GM19239 (cell line): ENCODE data around the gene HBG1.
"Not testable (repeated sequence)": the region's sequence is repeated elsewhere in the genome, so short reads cannot be mapped to it uniquely, and the experiment has no call there.

ENCODE experiments used
- DNase-seq: peaks from one replicate; pipeline ENCODE4 v3.0.0; 2011; ENCODE audit warnings: low spot score; ENCODE audit not compliant: insufficient read length
- FAIRE-seq: peaks from 2 replicates; lab custom pipeline; 2011; peaks lifted over from hg19 to GRCh38; lab: Jason Lieb, UNC

HBG1 gene

DNA sequence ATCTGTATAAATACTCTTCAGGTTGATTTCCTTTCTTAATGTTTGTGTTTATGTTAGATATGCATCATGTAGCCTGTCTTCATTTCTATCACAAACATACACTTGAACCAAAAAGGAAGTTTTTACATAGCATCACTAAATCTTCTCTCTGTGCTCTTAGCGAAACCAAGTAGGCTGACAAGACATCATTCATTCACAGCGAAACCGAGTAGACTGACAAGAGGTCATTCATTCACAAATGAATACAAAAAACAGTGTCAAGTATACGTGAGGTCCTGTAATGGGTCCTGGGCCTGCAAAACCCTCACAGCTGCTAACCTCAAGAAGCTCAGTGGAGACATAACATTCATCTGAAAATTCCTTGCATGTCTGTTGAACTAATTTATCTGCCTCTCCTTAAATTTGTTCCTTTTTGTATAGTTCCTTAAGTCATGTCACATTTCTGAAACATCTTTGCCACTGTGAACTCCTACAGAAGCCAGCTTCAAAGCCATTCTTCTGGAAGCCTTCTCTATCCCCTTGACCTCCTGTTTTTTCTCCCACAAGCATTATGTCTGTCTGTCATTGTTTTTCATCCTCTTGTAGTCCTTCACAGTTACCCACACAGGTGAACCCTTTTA lies 29.9 kb upstream of the HBG1 start:
- FAIRE-seq (no peak), DNase-seq (no peak)

GRCh38 chr11:5277807-5278382 lies 28.2 kb upstream of the HBG1 start:
- no peak for FAIRE-seq

GRCh38 chr11:5276697-5277096 lies 27.0 kb upstream of the HBG1 start:
- DNase-seq (no peak), FAIRE-seq (no peak)

More at GRCh38 chr11:5277807-5278382, 28.2 kb upstream of the HBG1 start:
- DNase-seq: no peak

DNA sequence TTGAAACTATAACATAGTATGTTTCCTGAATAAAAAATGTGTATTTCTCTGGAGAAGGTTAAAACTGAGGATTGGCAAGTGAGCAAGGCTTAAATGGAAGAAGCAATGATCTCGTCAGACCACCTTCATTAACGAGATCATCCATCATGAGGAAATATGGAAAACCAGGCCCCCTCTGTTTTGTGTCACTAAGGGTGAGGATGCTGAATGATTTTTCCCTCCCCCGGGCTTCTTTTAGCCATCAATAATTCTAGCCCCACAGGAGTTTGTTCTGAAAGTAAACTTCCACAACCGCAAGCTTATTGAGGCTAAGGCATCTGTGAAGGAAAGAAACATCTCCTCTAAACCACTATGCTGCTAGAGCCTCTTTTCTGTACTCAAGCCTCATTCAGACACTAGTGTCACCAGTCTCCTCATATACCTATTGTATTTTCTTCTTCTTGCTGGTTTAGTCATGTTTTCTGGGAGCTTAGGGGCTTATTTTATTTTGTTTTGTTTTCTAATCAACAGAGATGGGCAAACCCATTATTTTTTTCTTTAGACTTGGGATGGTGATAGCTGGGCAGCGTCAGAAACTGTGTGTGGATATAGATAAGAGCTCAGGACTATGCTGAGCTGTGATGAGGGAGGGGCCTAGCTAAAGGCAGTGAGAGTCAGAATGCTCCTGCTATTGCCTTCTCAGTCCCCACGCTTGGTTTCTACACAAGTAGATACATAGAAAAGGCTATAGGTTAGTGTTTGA lies 25.9 kb upstream of the HBG1 start:
- DNase-seq (no peak), FAIRE-seq (no peak)

DNA sequence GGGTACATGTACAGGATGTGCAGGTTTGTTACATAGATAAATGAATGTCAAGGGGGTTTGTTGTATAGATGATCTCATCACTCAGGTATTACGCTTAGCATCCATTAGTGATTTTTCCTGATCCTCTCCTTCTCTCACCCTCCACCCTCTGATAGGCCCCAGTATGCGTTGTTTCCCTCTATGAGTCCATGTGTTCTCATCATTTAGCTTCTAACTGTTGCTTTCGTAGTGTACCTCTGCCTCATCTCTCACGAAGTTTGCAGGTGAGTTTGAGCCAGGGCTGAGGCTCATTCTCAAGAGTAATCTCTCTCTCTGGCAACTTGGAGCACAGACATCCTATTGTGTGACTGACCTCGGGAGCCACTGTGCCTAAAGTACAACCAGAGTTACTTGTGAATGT lies 24.7 kb upstream of the HBG1 start:
- FAIRE-seq (no peak), DNase-seq (no peak)

DNA sequence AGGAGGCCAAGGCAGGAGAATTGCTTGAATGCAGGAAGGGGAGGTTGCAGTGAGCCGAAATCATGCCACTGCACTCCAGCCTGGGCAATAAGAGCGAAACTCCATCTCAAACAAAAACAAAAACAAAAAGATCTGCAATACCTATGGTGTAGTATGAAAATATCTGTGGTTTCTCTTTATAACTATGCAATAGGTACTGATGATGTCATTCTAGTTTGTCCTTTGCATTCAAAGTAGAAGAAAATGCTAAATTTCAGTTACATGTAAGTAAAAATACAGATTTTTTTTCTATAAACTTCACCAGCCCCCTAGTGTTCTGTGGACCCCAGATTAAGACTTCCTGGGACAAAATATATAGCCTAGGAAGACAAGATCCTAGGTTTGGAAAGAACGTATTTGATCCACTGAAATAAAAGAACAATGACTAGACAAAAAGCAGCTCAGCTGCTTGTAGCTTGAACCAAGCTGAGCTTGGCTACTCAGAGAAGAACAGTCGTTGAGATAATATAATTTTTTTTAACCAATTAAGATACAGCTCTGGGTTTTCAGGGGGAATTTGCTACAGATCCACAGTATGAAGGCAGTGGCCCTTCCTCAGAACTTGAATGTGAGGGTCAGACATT lies 22.8 kb upstream of the HBG1 start:
- DNase-seq (no peak), FAIRE-seq (no peak)

- DNase-seq (no peak), FAIRE-seq (no peak)
Measured at GRCh38 chr11:5269715-5270147, 20.1 kb upstream of the HBG1 start, which contains the start of gene HBE1. TSS of gene HBE1 (minus strand) at chr11:5269945. CDS start at chr11:5269890, 55 bp downstream.

DNA sequence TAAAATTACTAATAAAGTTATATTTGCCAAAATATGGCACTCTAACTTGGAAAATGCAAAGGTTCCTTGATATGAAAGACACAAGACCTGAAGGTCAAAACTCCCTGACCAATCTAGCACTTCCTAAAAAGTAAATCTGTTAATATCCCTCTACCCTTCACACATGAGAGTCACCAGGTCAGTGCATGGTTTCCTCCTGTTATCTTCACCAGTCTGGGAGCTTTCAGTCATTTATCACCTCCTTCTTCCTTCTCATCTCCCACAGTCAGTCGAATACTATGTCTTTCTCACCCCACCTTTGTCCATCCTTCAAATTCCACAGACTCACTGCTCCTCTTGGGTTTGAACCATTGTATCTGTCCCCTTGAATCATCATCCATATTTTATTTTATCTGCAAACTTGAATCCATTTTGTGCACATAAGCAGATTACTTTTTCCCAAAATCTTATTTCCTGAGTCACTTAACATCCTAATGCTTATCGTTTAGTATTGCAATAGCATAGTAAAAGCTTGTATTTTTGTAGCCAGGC lies 17.4 kb upstream of the HBG1 start:
- FAIRE-seq: no peak
- no peak for DNase-seq

DNA sequence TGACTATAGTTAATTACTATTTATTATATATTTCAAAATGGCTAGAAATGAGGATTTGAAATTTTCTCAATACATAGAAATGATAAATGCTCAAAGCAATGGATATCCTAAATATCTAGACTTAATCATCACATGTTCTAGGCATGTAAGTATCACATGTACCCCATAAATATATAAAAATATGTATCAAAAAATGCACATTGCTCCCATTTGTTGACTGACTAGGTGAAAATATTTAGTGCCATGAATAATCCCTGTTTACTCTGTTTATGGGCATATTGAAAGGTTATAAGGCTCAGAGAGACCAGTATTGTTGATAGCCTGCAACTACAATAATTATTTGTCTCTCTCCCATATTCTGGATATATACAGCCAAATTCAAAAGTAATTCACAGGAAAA lies 17.0 kb upstream of the HBG1 start:
- DNase-seq (no peak), FAIRE-seq (no peak)

- FAIRE-seq: no peak
- DNase-seq: no peak
Measured at GRCh38 chr11:5265832-5266231, 16.2 kb upstream of the HBG1 start.

GRCh38 chr11:5258543-5259262 lies 9.0 kb upstream of the HBG1 start:
- DNase-seq (no peak), FAIRE-seq (no peak)

DNA sequence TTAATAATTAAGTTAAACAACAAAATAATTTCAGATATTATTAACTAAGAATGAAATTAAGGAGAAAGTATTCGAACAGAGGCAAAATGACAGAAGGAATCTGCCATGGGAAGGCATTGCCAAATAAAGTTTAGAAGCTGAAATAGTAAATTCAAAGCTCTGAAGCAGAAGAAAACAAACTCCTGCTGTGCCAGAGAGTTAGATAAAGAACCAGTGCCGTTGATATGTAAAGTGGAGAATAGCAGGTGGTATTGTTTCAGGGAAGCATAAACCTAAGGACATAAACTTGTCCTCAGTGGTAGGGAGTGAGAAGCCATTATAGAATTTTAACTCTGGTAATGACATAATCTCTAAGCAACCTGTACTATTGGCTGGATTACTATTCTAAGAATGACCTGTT lies 7.6 kb upstream of the HBG1 start:
- no peak for FAIRE-seq
- DNase-seq: no peak

DNA sequence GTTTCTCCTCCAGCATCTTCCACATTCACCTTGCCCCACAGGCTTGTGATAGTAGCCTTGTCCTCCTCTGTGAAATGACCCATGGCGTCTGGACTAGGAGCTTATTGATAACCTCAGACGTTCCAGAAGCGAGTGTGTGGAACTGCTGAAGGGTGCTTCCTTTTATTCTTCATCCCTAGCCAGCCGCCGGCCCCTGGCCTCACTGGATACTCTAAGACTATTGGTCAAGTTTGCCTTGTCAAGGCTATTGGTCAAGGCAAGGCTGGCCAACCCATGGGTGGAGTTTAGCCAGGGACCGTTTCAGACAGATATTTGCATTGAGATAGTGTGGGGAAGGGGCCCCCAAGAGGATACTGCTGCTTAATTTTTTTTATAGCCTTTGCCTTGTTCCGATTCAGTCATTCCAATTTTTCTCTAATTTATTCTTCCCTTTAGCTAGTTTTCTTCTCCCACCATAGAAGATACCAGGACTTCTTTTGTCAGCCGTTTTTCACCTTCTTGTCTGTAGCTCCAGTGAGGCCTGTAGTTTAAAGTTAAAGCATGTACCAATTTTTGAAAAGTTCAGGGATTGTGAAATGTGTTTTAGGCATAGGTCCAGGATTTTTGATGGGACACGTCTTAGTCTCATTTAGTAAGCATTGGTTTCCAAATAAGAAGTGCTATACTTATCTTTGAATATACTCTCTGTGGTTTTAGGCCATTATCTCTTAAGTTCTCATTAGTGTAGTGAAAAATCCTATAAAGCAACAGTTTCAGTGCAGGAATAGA lies 5.2 kb upstream of the HBG1 start, which contains the start of gene HBG2:
Gene HBG2, minus strand, starts transcription at position 136 of the 768 bp plus-strand sequence. Its CDS starts 53 bp downstream, at position 83.
- FAIRE-seq: peak; percentile 62

GRCh38 chr11:5254023-5254422 lies 4.4 kb upstream of the HBG1 start:
- FAIRE-seq, DNase-seq: not testable (repeated sequence)

More for the DNA sequence above, 5.2 kb upstream of the HBG1 start, which contains the start of gene HBG2:
- not testable (repeated sequence) for DNase-seq

- FAIRE-seq, DNase-seq: not testable (repeated sequence)
Measured at GRCh38 chr11:5253440-5253839, 3.8 kb upstream of the HBG1 start.

- FAIRE-seq (no peak), DNase-seq (no peak)
Measured at GRCh38 chr11:5252919-5253265, 3.2 kb upstream of the HBG1 start.

DNA sequence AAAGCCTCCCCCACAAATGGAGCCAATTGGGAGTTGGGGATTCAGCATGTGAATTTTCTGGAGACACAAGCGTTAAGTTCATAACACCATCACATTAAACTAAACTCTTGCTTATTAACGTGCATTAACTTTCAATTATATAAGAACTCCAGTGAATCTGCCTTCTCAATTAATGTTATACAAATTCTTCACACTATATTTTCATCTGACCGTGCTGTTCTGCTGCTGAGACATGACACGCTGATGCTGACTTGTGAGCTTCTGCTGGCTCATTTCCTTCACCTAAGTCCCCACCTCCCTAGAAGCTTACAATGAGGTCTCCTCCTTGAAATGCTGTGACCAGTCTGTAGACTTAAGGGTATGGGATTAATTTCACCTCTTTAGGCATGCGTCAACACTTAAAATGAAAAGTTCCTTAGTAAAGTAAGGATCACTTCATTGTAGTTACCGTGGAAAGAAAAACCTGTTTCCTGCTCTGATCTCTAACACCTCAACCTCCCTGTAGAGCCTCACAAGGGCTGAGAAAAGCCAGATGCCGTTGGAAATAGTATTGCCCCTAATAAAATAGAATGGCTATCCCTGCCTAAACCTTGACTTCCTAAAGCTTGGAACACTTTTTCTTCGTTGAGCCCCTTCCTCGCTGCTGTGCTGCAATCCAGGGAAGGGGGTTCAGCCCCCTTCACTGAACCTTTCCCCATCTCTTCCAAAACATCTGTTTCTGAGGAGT lies 2.7 kb upstream of the HBG1 start:
- DNase-seq (no peak), FAIRE-seq (no peak)

DNA sequence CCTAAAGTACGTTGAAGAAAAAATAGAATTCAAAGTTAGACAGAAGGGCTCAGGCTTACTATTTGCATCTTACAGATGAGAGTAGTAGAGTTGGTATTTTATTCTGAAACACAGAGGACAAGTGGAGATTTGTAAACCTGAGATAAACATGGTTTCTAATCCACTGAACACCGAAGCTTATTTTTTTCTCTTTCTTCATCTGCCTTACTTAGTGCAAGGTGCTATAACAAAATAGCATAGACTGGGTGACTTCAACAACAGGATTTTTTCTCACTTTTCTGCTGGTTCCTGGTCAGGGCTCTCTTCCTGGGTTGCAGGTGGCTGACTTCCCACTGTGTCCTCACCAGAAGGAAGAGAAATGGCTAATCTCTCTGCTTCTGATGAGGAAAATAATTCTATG lies 2.1 kb upstream of the HBG1 start:
- DNase-seq (no peak), FAIRE-seq (no peak)
